ENCODE data around the gene NANOS3. TPM values are rescaled to one million over a fixed set of nuclear protein-coding genes. Genes with fewer than 3 reads are reported as not detected.

NANOS3 gene
- total RNA-seq, 1 experiment from 2014 or later = 1.2 TPM

DNA sequence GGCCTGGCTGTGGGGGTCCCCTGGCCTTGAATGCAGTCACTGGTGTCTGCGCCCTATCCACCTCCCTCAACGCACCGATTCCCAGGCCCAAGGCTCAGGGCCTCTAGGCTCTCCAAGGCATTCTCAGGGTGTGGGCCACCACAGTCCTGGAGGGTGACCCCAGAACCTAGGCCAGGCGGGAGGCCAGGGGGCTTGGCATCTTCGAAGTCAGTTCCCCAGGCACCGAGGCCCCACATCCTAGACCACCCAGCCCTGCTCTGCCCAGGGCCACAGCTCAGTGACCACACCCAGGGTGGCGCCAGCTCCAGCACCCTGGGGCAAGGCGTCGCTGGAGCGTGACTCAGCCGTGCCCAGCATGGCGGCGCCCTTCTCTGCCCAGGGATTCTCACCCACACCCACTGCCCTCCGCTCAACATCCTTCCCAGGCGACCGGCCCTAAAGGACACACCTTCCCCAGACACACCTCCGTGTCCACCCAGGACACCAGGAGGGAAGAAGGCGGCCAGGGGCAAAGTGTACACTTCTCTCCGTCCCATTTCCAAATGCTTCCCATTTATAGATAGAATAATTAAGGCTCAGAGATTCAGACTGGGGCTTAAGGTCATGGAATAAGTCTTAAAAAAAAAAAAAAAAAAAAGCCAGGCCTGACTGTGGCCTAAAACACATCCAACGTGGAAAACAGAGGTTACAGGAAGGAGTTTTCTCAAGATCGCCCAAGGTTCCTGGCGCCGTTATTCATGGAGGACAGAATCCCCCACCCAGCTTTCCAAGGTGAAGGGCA, 36.4 kb upstream of the NANOS3 start:
- intact Hi-C loops (cut with micrococcal nuclease; ENCODE audit: unreplicated experiment) = no loop called here
- H3K27ac Mint-ChIP-seq (ENCODE audit: unreplicated experiment) = peak overlapping the region; percentile 96
- no peaks in the 10 kb centered on the region for H3K27me3 Mint-ChIP-seq (ENCODE audit: unreplicated experiment)
- DNase-seq = peak; percentile 76
- peaks cover 14% of the 10 kb centered on the region for H3K4me1 Mint-ChIP-seq (ENCODE audit: low read depth, unreplicated experiment)
- peaks cover 96% of the 10 kb centered on the region for H3K36me3 Mint-ChIP-seq (ENCODE audit: insufficient read depth, unreplicated experiment)
- H3K4me3 Mint-ChIP-seq (ENCODE audit: low read depth, unreplicated experiment) = peak overlapping the region; percentile 86
- TF ChIP-seq, protein P1, sequence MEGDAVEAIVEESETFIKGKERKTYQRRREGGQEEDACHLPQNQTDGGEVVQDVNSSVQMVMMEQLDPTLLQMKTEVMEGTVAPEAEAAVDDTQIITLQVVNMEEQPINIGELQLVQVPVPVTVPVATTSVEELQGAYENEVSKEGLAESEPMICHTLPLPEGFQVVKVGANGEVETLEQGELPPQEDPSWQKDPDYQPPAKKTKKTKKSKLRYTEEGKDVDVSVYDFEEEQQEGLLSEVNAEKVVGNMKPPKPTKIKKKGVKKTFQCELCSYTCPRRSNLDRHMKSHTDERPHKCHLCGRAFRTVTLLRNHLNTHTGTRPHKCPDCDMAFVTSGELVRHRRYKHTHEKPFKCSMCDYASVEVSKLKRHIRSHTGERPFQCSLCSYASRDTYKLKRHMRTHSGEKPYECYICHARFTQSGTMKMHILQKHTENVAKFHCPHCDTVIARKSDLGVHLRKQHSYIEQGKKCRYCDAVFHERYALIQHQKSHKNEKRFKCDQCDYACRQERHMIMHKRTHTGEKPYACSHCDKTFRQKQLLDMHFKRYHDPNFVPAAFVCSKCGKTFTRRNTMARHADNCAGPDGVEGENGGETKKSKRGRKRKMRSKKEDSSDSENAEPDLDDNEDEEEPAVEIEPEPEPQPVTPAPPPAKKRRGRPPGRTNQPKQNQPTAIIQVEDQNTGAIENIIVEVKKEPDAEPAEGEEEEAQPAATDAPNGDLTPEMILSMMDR (IDR thresholded peaks at IDR 0.05; ENCODE audit: unreplicated experiment) = no peak
- CTCF ChIA-PET = interaction anchor here (0.6 to 2.7 kb wide), 2 partner anchors 21 to 213 kb away, joined by 6 to 16 read pairs; no protein-coding TSS in a partner anchor
- H3K9me3 Mint-ChIP-seq (ENCODE audit: low read depth, unreplicated experiment) = no peaks in the 10 kb centered on the region
- TSS peak; percentile 31 for BruUV-seq (replicated peaks)

GRCh38 chr19:13841086-13841961, 35.6 kb upstream of the NANOS3 start:
- no TSS peak for BruUV-seq (replicated peaks)
- no peaks in the 10 kb centered on the region for H3K27me3 Mint-ChIP-seq (ENCODE audit: unreplicated experiment)
- peaks cover 89% of the 10 kb centered on the region for H3K36me3 Mint-ChIP-seq (ENCODE audit: insufficient read depth, unreplicated experiment)
- CTCF ChIA-PET = interaction anchor here (0.6 to 2.7 kb wide), 3 partner anchors 21 to 166 kb away, joined by 3 to 16 read pairs (median 4); no protein-coding TSS in a partner anchor
- peak overlapping the region; percentile 86 for H3K4me3 Mint-ChIP-seq (ENCODE audit: low read depth, unreplicated experiment)
- TF ChIP-seq, protein P1 (IDR thresholded peaks at IDR 0.05; ENCODE audit: unreplicated experiment) = no peak
- no peaks in the 10 kb centered on the region for H3K9me3 Mint-ChIP-seq (ENCODE audit: low read depth, unreplicated experiment)
- intact Hi-C loops (cut with micrococcal nuclease; ENCODE audit: unreplicated experiment) = no loop called here
- H3K4me1 Mint-ChIP-seq (ENCODE audit: low read depth, unreplicated experiment) = peaks cover 21% of the 10 kb centered on the region
- peak overlapping the region; percentile 96 for H3K27ac Mint-ChIP-seq (ENCODE audit: unreplicated experiment)
- no peak for DNase-seq

GRCh38 chr19:13841962-13842290, 35.0 kb upstream of the NANOS3 start:
- no peak for DNase-seq
- TSS peak; percentile 49 for BruUV-seq (replicated peaks)
- H3K4me3 Mint-ChIP-seq (ENCODE audit: low read depth, unreplicated experiment) = peak overlapping the region; percentile 86
- intact Hi-C loops (cut with micrococcal nuclease; ENCODE audit: unreplicated experiment) = no loop called here
- CTCF ChIA-PET = interaction anchor here (0.6 to 0.7 kb wide), 2 partner anchors 20 to 165 kb away, joined by 3 to 4 read pairs; no protein-coding TSS in a partner anchor
- TF ChIP-seq, protein P1 (IDR thresholded peaks at IDR 0.05; ENCODE audit: unreplicated experiment) = no peak
- no peaks in the 10 kb centered on the region for H3K27me3 Mint-ChIP-seq (ENCODE audit: unreplicated experiment)
- H3K4me1 Mint-ChIP-seq (ENCODE audit: low read depth, unreplicated experiment) = peaks cover 21% of the 10 kb centered on the region
- H3K9me3 Mint-ChIP-seq (ENCODE audit: low read depth, unreplicated experiment) = no peaks in the 10 kb centered on the region
- H3K27ac Mint-ChIP-seq (ENCODE audit: unreplicated experiment) = peak overlapping the region; percentile 96
- H3K36me3 Mint-ChIP-seq (ENCODE audit: insufficient read depth, unreplicated experiment) = peaks cover 89% of the 10 kb centered on the region

DNA sequence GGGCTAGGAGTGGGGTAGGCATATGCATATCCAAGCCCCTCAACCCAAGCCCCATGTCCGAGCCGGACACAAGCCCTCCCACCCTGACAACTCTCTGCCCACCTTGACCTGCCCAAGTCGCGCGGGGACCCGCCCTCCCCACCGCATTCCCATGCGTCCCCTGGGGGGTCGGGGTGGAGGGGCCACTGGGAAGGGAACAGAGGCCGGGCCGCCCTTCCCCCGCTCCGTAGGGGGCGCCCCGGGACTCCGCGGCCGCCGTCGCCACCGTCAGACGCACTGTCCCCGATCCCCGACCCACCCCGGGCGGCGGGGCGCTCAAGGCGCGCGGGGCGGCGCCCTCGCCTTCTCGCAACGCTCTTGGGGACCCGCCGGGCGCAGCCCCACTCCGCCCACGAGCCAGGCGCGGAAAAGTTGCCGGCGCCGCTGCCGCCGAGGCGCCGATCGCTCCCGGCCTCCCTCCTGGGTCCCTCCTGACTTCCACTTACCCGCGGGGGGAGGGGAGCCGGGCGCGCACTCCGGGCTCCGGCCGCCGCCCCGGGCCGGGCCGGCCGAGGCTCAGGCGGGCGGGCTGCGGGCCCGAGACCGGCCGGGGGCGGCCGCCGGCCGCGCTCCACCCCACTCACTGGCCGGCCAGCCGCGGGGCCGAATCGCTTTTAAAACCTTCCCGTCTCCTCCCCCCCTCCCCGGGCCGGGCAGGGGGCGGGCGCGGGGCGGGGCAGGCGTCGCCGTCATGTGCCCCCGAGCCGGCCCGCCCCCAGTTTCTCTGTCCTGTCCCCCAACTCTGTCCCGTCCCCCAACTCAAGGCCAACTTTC, 34.4 kb upstream of the NANOS3 start:
- DNase-seq = peak; percentile 83
- intact Hi-C loops (cut with micrococcal nuclease; ENCODE audit: unreplicated experiment) = no loop called here
- BruUV-seq (replicated peaks) = no TSS peak
- no peaks in the 10 kb centered on the region for H3K27me3 Mint-ChIP-seq (ENCODE audit: unreplicated experiment)
- CTCF ChIA-PET = no interaction called here
- peak overlapping the region; percentile 86 for H3K4me3 Mint-ChIP-seq (ENCODE audit: low read depth, unreplicated experiment)
- TF ChIP-seq, protein P1 (IDR thresholded peaks at IDR 0.05; ENCODE audit: unreplicated experiment) = no peak
- peaks cover 21% of the 10 kb centered on the region for H3K4me1 Mint-ChIP-seq (ENCODE audit: low read depth, unreplicated experiment)
- peaks cover 91% of the 10 kb centered on the region for H3K36me3 Mint-ChIP-seq (ENCODE audit: insufficient read depth, unreplicated experiment)
- H3K27ac Mint-ChIP-seq (ENCODE audit: unreplicated experiment) = peak overlapping the region; percentile 98
- no peaks in the 10 kb centered on the region for H3K9me3 Mint-ChIP-seq (ENCODE audit: low read depth, unreplicated experiment)
